OCI-LY7 (cell line): ENCODE data around the gene ANKRD22. TPM values are rescaled to one million over a fixed set of nuclear protein-coding genes. Genes with fewer than 3 reads are reported as not detected.

Experiments used
- BruUV-seq: library from RNA; stranded (reverse); fragments of 400-500 nt; replicated peaks from 2 replicates; lab custom pipeline; 2021; lab: Mats Ljungman, UMichigan
- CTCF ChIA-PET: fragments of 300-600 bp; sonication (Branson Sonifier 250); formaldehyde crosslinking; loops from one replicate; lab custom pipeline; 2022; ENCODE audit warnings: antibody characterized with exemption; ENCODE audit not compliant: unreplicated experiment; lab: Charles Lee
- POLR2A ChIA-PET: fragments of 300-600 bp; sonication (Branson Sonifier 250); formaldehyde crosslinking; loops from one replicate; lab custom pipeline; 2022; ENCODE audit warnings: antibody characterized with exemption; lab: Charles Lee
- DNase-seq: peaks from one replicate; pipeline ENCODE4 v3.0.0-alpha.2; 2015; ENCODE audit warnings: low spot score
- H2AFZ ChIP-seq: fragments of 200-600 bp; sonication (generic), shearing (Covaris generic); 2 replicates; pipeline ENCODE4 v1.6.1; 2014; ENCODE audit warnings: mild to moderate bottlenecking, antibody characterized with exemption, low read length, moderate library complexity
- H3K27ac ChIP-seq: fragments of 200-600 bp; sonication (generic); 2 replicates; pipeline ENCODE4 v1.5.1; 2014; ENCODE audit warnings: mixed run types, low read depth, mild to moderate bottlenecking, moderate library complexity, low read length, inconsistent platforms; ENCODE audit not compliant: poor library complexity, severe bottlenecking
- H3K36me3 ChIP-seq: fragments of 200-600 bp; sonication (generic); 2 replicates; pipeline ENCODE4 v1.6.1; 2014; ENCODE audit warnings: mild to moderate bottlenecking, antibody characterized with exemption, low read length, moderate library complexity, mixed read lengths; ENCODE audit not compliant: insufficient read depth
- H3K4me1 ChIP-seq: fragments of 200-600 bp; sonication (generic); 2 replicates; pipeline ENCODE4 v1.5.1; 2014; ENCODE audit warnings: mild to moderate bottlenecking, low read length; ENCODE audit not compliant: insufficient read depth, poor library complexity, severe bottlenecking
- H3K4me2 ChIP-seq: fragments of 200-600 bp; sonication (generic); 2 replicates; pipeline ENCODE4 v1.6.1; 2014; ENCODE audit warnings: mild to moderate bottlenecking, low read length
- H3K4me3 ChIP-seq: fragments of 200-600 bp; sonication (generic); 2 replicates; pipeline ENCODE4 v1.5.1; 2014; ENCODE audit warnings: mild to moderate bottlenecking, low read depth, low read length; ENCODE audit not compliant: poor library complexity, severe bottlenecking
- H3K79me2 ChIP-seq: fragments of 200-600 bp; sonication (generic); 2 replicates; pipeline ENCODE4 v1.6.1; 2016; ENCODE audit warnings: low read depth, mild to moderate bottlenecking, low read length, moderate library complexity, mixed read lengths; ENCODE audit not compliant: insufficient read depth
- H3K9me2 ChIP-seq: fragments of 200-600 bp; sonication (generic); 2 replicates; pipeline ENCODE4 v1.6.1; 2016; ENCODE audit warnings: mild to moderate bottlenecking, low read length, mixed read lengths; ENCODE audit not compliant: insufficient read depth
- H3K9me3 ChIP-seq: fragments of 200-600 bp; sonication (generic); 2 replicates; pipeline ENCODE4 v1.6.1; 2014; ENCODE audit warnings: mild to moderate bottlenecking, mixed run types, low read length, mixed read lengths
- H4K20me1 ChIP-seq: fragments of 200-600 bp; sonication (generic); 2 replicates; pipeline ENCODE4 v1.6.1; 2014; ENCODE audit warnings: mild to moderate bottlenecking, antibody characterized with exemption, low read length, moderate library complexity, mixed read lengths; ENCODE audit not compliant: insufficient read depth
- EZH2phosphoT487 ChIP-seq: fragments of 200-600 bp; sonication (generic); IDR thresholded peaks from 2 replicates; pipeline ENCODE4 v1.6.1; 2018; ENCODE audit warnings: low read depth, borderline replicate concordance, mild to moderate bottlenecking, mixed run types, antibody characterized with exemption, low read length, moderate library complexity, mixed read lengths
- intact Hi-C: fragments of 100-400 bp; cut with micrococcal nuclease; formaldehyde crosslinking; loops from one replicate; pipeline ENCODE4 v1.10.0; 2022; ENCODE audit not compliant: unreplicated experiment
- total RNA-seq, 2 experiments: library from RNA; depleted of rRNA in 1 of 2; stranded (reverse); fragments of >200 nt in 1 of 2; shearing (Covaris generic) in 1 of 2; gene quantifications; 2 replicates each; pipeline ENCODE4 v1.2.3, GENCODE V29; 2014 to 2022
- TF ChIP-seq, protein P1 (sequence below): fragments of 200-600 bp; sonication (generic); conservative IDR thresholded peaks from 2 replicates; pipeline ENCODE4 v1.5.1; 2014; ENCODE audit warnings: mild to moderate bottlenecking, antibody characterized with exemption, low read length, moderate library complexity, mixed read lengths

Gene ANKRD22
- total RNA-seq, 2 experiments from 2014 or later, result not detected

DNA sequence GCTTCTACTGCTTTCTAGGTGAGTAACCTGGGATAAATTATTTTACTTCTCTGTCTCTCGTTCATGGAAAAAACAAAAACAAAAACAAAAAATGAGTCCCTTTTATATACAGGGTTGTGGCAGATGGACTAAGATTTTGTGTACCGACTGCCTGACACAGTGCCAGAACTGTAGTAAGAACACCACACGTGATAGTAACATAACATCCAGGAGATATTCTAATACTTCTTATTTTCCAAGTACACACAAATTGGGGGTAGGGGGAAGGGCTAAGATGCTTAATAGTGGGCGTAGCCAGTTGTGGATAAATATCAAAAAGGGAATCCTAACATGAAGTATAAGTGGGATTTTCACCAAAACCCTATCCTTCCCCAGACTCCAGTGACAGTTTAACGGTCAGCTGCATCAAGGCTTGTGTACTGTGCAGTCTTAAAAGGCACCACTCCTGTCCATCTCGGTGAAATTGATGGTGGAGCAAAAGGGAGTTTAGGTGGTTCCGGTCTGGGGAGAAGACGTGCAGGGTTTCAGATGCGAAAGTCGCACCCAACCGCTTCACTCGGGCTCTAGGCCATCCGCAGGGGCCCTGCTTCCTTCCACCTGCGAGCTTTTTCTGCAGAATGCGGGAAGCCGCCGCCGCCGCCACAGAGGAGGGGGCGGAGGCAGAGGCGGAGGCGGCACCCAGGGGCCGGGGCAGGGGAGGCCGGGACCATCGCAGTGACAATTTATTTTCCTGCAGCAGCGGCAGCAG, 28.1 kb upstream of the ANKRD22 start, which contains the start of gene STAMBPL1:
STAMBPL1 (plus strand) TSS at position 712 of the 748 bp plus-strand sequence. CDS start 21,464 bp downstream, outside the sequence.
- ChIA-PET CTCF (interaction anchor here (0.6 kb wide), 1 partner anchor 94 kb away, joined by 3 read pairs; no protein-coding TSS in a partner anchor), POLR2A (interaction anchor here (0.6 to 17.8 kb wide), 11 partner anchors 9 to 111 kb away, joined by 3 to 201 read pairs (median 6); partner anchors contain the start of genes ANKRD22 and FAS)
- no peaks in the 10 kb centered on the region for H4K20me1 ChIP-seq
- H3K9me3 ChIP-seq, result no peaks in the 10 kb centered on the region
- H2AFZ ChIP-seq, result peak within 1 kb of the TSS; percentile 85
- TF ChIP-seq EZH2phosphoT487, result no peak
- TF ChIP-seq, protein P1, sequence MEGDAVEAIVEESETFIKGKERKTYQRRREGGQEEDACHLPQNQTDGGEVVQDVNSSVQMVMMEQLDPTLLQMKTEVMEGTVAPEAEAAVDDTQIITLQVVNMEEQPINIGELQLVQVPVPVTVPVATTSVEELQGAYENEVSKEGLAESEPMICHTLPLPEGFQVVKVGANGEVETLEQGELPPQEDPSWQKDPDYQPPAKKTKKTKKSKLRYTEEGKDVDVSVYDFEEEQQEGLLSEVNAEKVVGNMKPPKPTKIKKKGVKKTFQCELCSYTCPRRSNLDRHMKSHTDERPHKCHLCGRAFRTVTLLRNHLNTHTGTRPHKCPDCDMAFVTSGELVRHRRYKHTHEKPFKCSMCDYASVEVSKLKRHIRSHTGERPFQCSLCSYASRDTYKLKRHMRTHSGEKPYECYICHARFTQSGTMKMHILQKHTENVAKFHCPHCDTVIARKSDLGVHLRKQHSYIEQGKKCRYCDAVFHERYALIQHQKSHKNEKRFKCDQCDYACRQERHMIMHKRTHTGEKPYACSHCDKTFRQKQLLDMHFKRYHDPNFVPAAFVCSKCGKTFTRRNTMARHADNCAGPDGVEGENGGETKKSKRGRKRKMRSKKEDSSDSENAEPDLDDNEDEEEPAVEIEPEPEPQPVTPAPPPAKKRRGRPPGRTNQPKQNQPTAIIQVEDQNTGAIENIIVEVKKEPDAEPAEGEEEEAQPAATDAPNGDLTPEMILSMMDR, result no peak
- intact Hi-C loops, result loop anchor here (1.0 to 10.0 kb wide), 10 partner anchors 22 to 1785 kb away; partner anchors contain the start of genes ATAD1, GLUD1 and SHLD2
- peaks cover 56% of the 10 kb centered on the region for H3K4me1 ChIP-seq
- peaks cover 37% of the 10 kb centered on the region for H3K79me2 ChIP-seq
- H3K4me2 ChIP-seq, result peak within 1 kb of the TSS; percentile 92
- peak within 1 kb of the TSS; percentile 80 for H3K4me3 ChIP-seq
- no peaks in the 10 kb centered on the region for H3K9me2 ChIP-seq
- H3K36me3 ChIP-seq, result no peaks in the 10 kb centered on the region
- peak; percentile 88 for DNase-seq
- H3K27ac ChIP-seq, result peak within 1 kb of the TSS; percentile 93
- TSS peak; percentile 62 for BruUV-seq

- no peaks in the 10 kb centered on the region for H3K9me2 ChIP-seq
- DNase-seq, result no peak
- H2AFZ ChIP-seq, result peak overlapping the region; percentile 54; the same call in 1 of the 2 replicates
- TF ChIP-seq, protein P1, result no peak
- no peak for TF ChIP-seq EZH2phosphoT487
- CTCF ChIA-PET, result interaction anchor here (1.3 kb wide), 1 partner anchor 23 kb away, joined by 3 read pairs; no protein-coding TSS in a partner anchor
- no peak overlapping the region for H3K4me2 ChIP-seq
- no peaks in the 10 kb centered on the region for H4K20me1 ChIP-seq
- no peaks in the 10 kb centered on the region for H3K9me3 ChIP-seq
- no peaks in the 10 kb centered on the region for H3K36me3 ChIP-seq
- H3K27ac ChIP-seq, result no peak overlapping the region
- peaks cover 13% of the 10 kb centered on the region for H3K79me2 ChIP-seq
- H3K4me1 ChIP-seq, result peaks cover 34% of the 10 kb centered on the region
- POLR2A ChIA-PET, result interaction anchor here (0.7 to 17.8 kb wide), 5 partner anchors 9 to 73 kb away, joined by 3 to 201 read pairs (median 3); no protein-coding TSS in a partner anchor
- no peak overlapping the region for H3K4me3 ChIP-seq
- BruUV-seq, result no TSS peak
- intact Hi-C loops, result no loop called here
Observed at GRCh38 chr10:88877298-88877697, 25.7 kb upstream of the ANKRD22 start.
